ENCODE measurements around the gene ATRNL1.

GRCh38 chr10:115491526-115492140, 398.5 kb downstream of the ATRNL1 start:
- TF ChIP-seq, protein P1, sequence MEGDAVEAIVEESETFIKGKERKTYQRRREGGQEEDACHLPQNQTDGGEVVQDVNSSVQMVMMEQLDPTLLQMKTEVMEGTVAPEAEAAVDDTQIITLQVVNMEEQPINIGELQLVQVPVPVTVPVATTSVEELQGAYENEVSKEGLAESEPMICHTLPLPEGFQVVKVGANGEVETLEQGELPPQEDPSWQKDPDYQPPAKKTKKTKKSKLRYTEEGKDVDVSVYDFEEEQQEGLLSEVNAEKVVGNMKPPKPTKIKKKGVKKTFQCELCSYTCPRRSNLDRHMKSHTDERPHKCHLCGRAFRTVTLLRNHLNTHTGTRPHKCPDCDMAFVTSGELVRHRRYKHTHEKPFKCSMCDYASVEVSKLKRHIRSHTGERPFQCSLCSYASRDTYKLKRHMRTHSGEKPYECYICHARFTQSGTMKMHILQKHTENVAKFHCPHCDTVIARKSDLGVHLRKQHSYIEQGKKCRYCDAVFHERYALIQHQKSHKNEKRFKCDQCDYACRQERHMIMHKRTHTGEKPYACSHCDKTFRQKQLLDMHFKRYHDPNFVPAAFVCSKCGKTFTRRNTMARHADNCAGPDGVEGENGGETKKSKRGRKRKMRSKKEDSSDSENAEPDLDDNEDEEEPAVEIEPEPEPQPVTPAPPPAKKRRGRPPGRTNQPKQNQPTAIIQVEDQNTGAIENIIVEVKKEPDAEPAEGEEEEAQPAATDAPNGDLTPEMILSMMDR (IDR thresholded peaks at IDR 0.05; ENCODE audit: low read depth, low read length) = no peak
- TF ChIP-seq EZH2phosphoT487 (IDR thresholded peaks at IDR 0.05; ENCODE audit: low read depth) = no peak
